SK-MEL-5 (cell line): ENCODE results near the gene MMRN2. TPM values are rescaled to one million over a fixed set of nuclear protein-coding genes. Genes with fewer than 3 reads are reported as not detected.
A peak's percentile ranks its signal among the peaks of the same experiment; 100 is the strongest.
"Not testable (repeated sequence)": the region's sequence is repeated elsewhere in the genome, so short reads cannot be mapped to it uniquely, and the experiment has no call there.

ENCODE experiments used
- DNase-seq: peaks from one replicate; pipeline ENCODE4 v3.0.0-alpha.2; 2016; ENCODE audit warnings: low read depth, low spot score
- in situ Hi-C: cut with HindIII; loops from 2 replicates; pipeline ENCODE4 v1.10.0; 2016; ENCODE audit warnings: low sequenced_read_pairs, high pct_unique_total_duplicates, low pct_unique_long_range_greater_than_20kb
- polyA plus RNA-seq, 2 experiments: library from polyadenylated mRNA; depleted of rRNA; stranded (reverse); fragments of >200 nt; gene quantifications; 2 replicates each; pipeline ENCODE4 v1.2.3, GENCODE V29; 2015
- total RNA-seq: library from RNA; depleted of rRNA; stranded (reverse); fragments of >200 nt; shearing (Covaris generic); gene quantifications from 2 replicates; pipeline ENCODE4 v1.2.3, GENCODE V29; 2014; rRNA removed

MMRN2 gene, protein sequence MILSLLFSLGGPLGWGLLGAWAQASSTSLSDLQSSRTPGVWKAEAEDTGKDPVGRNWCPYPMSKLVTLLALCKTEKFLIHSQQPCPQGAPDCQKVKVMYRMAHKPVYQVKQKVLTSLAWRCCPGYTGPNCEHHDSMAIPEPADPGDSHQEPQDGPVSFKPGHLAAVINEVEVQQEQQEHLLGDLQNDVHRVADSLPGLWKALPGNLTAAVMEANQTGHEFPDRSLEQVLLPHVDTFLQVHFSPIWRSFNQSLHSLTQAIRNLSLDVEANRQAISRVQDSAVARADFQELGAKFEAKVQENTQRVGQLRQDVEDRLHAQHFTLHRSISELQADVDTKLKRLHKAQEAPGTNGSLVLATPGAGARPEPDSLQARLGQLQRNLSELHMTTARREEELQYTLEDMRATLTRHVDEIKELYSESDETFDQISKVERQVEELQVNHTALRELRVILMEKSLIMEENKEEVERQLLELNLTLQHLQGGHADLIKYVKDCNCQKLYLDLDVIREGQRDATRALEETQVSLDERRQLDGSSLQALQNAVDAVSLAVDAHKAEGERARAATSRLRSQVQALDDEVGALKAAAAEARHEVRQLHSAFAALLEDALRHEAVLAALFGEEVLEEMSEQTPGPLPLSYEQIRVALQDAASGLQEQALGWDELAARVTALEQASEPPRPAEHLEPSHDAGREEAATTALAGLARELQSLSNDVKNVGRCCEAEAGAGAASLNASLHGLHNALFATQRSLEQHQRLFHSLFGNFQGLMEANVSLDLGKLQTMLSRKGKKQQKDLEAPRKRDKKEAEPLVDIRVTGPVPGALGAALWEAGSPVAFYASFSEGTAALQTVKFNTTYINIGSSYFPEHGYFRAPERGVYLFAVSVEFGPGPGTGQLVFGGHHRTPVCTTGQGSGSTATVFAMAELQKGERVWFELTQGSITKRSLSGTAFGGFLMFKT
- total RNA-seq = 0.08 TPM in 1 of 2 replicates, not detected in the other
- 0.04 TPM in 2 replicates for polyA plus RNA-seq (2015; cell fraction: cytosol; rRNA removed)
- polyA plus RNA-seq (2015; cell fraction: nucleus; rRNA removed) = not detected in 2 replicates

- in situ Hi-C loops = no loop called here
- DNase-seq = no peak
Observed at GRCh38 chr10:86957471-86958115, at the start of gene MMRN2. MMRN2 (minus strand) TSS chr10:86957615; CDS start chr10:86957541, 74 bp downstream.

DNA sequence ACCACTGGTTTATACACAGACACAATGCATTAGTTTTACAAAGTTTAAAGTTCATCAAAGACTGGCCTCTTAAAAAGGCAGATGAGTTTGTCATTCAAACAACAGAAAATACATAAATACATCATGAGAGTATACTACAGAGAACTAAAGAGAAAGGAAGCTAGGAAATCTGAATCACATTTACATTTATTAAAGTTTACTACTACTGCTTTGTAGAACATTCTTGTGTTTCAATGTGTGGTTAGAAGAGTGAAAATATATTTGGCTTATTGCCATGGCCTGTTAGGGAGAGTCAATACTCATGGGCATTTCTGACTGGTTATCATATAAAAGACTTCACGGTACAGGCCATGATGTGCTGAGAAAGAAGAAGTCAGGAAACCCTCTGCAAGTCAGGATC lies 49.7 kb upstream of the MMRN2 start:
- in situ Hi-C loops, DNase-seq: not testable (repeated sequence)

GRCh38 chr10:87000491-87000890 lies 43.1 kb upstream of the MMRN2 start:
- DNase-seq = peak; percentile 60
- in situ Hi-C loops = no loop called here

DNA sequence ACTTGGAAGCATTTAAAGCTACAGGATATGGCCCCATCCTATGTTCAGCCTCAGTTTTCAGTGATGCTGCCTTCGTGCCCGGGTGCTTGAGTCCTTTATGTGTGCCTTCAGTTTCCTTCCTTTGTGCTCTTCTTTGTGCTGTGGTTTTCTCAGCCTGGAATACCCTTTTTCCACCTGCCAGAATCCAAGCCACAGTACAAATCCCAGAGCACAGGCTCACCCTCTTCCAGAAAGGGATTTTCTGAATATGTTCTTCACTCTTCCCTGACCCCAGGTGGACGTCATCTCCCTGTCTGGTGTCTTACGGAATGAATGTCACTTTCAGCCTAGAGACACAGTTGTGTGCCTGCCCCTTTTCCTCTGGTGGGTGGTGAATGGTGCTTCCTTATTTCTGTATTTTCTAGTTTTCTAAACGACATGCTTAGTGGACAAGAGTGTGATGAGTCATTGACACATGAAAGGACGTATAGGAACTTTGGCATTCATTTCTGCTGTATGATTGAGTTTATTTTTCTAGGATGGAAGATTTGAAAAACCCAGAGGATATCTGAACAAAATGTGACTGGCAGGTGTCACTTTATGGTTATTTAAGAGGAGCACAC lies 42.5 kb upstream of the MMRN2 start:
- in situ Hi-C loops = not testable (repeated sequence)
- peak; percentile 23 for DNase-seq

DNA sequence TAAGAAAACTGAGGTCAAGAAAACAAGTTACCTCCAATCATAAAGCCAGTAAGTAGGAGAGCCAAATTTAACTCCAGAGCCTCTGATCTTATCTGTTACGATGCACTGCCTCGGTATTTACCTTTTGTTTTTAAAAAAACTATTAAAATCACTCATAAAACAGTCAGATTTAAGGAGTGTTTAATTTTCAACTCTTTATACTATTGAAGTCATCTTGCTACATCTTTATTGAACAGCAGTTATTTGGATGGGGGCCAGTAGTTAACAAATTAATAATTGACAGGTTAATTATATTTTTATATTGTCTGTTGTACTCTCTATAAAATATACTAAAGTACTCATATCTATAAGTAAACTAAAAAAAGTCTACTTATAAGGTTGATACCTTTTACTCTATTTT lies 35.5 kb upstream of the MMRN2 start:
- DNase-seq = no peak
- in situ Hi-C loops = no loop called here

- in situ Hi-C loops = no loop called here
- DNase-seq = no peak
Observed at GRCh38 chr10:86992456-86992855, 35.0 kb upstream of the MMRN2 start.

DNA sequence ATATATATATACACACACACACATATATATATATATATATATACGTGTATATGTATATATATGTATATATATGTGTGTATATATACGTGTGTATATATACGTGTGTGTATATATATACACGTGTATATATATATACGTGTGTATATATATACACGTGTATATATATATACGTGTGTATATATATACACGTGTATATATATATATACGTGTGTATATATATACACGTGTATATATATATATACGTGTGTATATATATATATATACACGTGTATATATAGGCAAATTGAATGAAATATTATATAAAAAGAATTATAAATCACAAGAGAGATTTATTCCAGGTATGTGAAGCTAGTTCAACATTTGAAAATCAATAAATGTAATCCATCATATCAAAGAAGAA lies 33.9 kb upstream of the MMRN2 start:
- in situ Hi-C loops, DNase-seq: not testable (repeated sequence)

- no peak for DNase-seq
- in situ Hi-C loops = no loop called here
Observed at GRCh38 chr10:86988520-86988919, 31.1 kb upstream of the MMRN2 start.

DNA sequence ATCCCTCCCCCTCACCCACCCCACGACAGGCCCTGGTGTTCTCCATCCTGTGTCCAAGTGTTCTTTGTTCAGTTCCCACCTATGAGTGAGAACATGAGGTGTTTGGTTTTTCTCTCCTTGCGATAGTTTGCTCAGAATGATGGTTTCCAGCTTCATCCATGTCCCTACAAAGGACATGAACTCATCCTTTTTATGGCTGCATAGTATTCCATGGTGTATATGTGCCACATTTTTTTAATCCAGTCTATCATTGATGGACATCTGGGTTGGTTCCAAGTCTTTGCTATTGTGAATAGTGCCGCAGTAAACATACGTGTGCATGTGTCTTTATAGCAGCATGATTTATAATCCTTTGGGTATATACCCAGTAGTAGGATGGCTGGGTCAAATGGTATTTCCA lies 27.1 kb upstream of the MMRN2 start:
- in situ Hi-C loops, DNase-seq: not testable (repeated sequence)

DNA sequence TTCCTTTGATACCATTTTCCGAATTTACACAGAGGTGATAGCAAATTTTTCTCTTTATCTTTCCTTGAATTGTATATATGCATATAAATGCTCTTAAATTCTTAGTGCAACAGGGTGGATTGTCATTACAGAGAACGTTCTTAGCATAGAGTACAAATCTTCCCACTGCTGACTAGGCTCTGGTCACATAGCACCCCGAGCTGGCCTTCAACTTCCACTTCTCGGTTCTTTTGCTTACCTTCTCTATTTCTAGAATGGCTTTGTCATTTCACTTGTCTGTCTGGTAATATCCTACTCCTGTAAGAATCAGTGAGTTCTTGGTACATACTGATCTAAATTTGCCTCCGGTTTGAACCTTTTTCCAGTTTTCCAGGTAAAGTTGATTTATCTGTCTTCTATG lies 24.3 kb upstream of the MMRN2 start:
- in situ Hi-C loops = no loop called here
- no peak for DNase-seq

DNA sequence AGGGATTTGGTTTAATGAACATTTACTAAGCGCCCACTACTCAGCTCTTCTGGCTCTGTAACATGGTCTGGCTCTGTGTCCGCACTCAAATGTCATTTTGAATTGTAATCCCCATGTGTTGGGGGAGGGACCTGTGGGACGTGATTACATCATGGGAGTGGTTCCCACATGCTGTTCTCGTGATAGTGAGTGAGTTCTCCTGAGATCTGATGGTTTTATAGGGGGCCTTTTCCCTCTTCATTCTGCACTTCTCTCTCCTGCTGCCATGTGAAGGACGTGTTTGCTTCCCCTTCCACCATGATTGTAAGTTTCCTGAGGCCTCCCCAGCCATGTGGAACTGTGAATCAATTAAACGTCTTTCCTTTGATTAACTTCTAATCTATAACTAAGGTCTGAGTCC lies 23.6 kb upstream of the MMRN2 start:
- in situ Hi-C loops = not testable (repeated sequence)

GRCh38 chr10:86979977-86980448 lies 22.6 kb upstream of the MMRN2 start:
- in situ Hi-C loops = no loop called here
- peak; percentile 58 for DNase-seq

More for the DNA sequence above, 23.6 kb upstream of the MMRN2 start:
- DNase-seq = peak; percentile 49

- DNase-seq = no peak
- in situ Hi-C loops = no loop called here
Observed at GRCh38 chr10:86979296-86979818, 21.9 kb upstream of the MMRN2 start.

- DNase-seq, in situ Hi-C loops: not testable (repeated sequence)
Observed at GRCh38 chr10:86978457-86978856, 21.0 kb upstream of the MMRN2 start.

DNA sequence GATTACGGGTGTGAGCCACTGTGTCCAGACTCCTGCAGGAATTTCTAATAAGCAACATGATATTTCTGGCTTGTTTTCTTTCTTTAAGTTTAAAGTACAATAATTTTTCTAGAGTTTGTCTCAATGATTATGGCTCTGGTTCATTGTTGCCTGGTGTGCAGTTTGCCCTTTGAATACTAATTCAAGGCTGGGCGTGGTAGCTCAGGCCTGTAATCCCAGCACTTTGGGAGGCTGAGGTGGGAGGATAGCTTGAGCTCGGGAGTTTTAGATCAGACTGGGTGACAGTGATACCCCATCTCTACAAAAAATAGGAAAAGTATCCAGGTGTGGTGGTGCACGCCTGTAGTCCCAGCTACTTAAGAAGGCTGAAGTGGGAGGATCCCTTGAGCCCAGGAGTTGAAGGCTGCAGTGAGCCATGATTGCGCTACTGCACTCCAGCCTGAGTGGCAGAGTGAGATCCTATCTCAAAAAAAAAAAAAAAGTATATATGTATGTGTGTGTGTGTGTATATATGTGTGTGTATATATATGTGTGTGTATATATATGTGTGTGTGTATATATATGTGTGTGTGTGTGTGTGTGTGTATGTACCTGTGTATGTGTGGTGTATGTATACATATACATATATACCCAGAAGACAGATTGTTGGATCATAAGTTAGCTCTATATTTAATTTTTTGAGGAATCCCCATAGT lies 19.1 kb upstream of the MMRN2 start:
- in situ Hi-C loops = no loop called here
- no peak for DNase-seq

DNA sequence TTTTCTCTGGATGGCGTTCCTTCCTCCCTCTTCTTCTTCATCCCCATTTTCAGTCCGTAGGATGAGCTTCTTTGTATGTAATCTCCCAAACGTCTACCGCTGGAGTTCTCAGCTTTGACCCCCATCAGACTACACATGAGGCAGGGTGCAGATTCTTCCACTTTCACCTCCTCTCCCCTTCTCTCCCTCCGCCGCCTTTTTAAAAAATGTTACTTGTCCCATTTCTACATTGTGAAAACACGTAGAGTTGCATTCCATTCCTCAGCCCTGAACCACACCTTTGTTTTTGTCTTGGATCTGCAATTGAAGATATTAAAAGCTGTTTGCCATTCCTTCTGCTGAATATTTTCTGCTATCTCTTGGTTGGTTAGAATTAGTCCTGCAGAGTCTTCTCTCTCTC lies 17.1 kb upstream of the MMRN2 start:
- no peak for DNase-seq
- in situ Hi-C loops = no loop called here
